Loucy (cell line): ENCODE measurements around the gene OFD1.

Source experiments
- H2AFZ ChIP-seq: fragments of 200-600 bp; sonication (generic); 2 replicates; pipeline ENCODE4 v1.6.0; 2016; ENCODE audit warnings: antibody characterized with exemption, mild to moderate bottlenecking, low read length, moderate library complexity
- H3F3A ChIP-seq: fragments of 200-600 bp; 2 replicates; pipeline ENCODE4 v1.6.0; 2016; ENCODE audit warnings: antibody characterized with exemption, low read depth, mild to moderate bottlenecking
- H3K27me3 ChIP-seq: fragments of 200-600 bp; sonication (generic); 2 replicates; pipeline ENCODE4 v1.6.1; 2014; ENCODE audit warnings: low read length, mild to moderate bottlenecking; ENCODE audit not compliant: insufficient read depth, poor library complexity, severe bottlenecking
- H3K36me3 ChIP-seq: fragments of 200-600 bp; sonication (generic); 2 replicates; pipeline ENCODE4 v1.6.1; 2016; ENCODE audit warnings: low read length; ENCODE audit not compliant: insufficient read depth
- H3K4me1 ChIP-seq: fragments of 200-600 bp; sonication (generic); 2 replicates; pipeline ENCODE4 v1.5.1; 2014; ENCODE audit warnings: low read length, mild to moderate bottlenecking; ENCODE audit not compliant: insufficient read depth, poor library complexity, severe bottlenecking
- H3K4me2 ChIP-seq: fragments of 200-600 bp; sonication (generic); 2 replicates; pipeline ENCODE4 v1.6.0; 2014; ENCODE audit warnings: antibody characterized with exemption, low read length, low read depth, mild to moderate bottlenecking; ENCODE audit not compliant: poor library complexity, severe bottlenecking
- H3K4me3 ChIP-seq: fragments of 200-600 bp; sonication (generic); 2 replicates; pipeline ENCODE4 v1.5.1; 2014; ENCODE audit warnings: low read length, mild to moderate bottlenecking, mixed read lengths; ENCODE audit not compliant: poor library complexity, severe bottlenecking
- H3K79me2 ChIP-seq: fragments of 200-600 bp; sonication (generic); 2 replicates; pipeline ENCODE4 v1.6.1; 2014; ENCODE audit warnings: low read length; ENCODE audit not compliant: insufficient read depth
- H3K9ac ChIP-seq: fragments of 200-600 bp; sonication (generic); 2 replicates; pipeline ENCODE4 v1.6.0; 2014; ENCODE audit warnings: mild to moderate bottlenecking, low read depth, low read length, moderate library complexity; ENCODE audit not compliant: poor library complexity, severe bottlenecking
- H3K9me2 ChIP-seq: fragments of 200-600 bp; sonication (generic); replicated peaks from 2 replicates; pipeline ENCODE4 v1.6.1; 2016; ENCODE audit warnings: low read depth, low read length, mixed read lengths
- H3K9me3 ChIP-seq: fragments of 200-600 bp; sonication (generic); 2 replicates; pipeline ENCODE4 v1.6.1; 2014; ENCODE audit warnings: mild to moderate bottlenecking, antibody characterized with exemption, low read length, low read depth; ENCODE audit not compliant: insufficient read depth
- H4K20me1 ChIP-seq: fragments of 200-600 bp; sonication (generic); 2 replicates; pipeline ENCODE4 v1.6.0; 2014; ENCODE audit warnings: antibody characterized with exemption, low read length, mild to moderate bottlenecking; ENCODE audit not compliant: insufficient read depth, poor library complexity, severe bottlenecking
- EZH2phosphoT487 ChIP-seq: fragments of 200-600 bp; IDR thresholded peaks from 2 replicates; pipeline ENCODE4 v1.6.1; 2018; ENCODE audit warnings: antibody characterized with exemption, mild to moderate bottlenecking, moderate library complexity, borderline replicate concordance
- TF ChIP-seq, protein P1 (sequence below): fragments of 200-600 bp; sonication (generic); conservative IDR thresholded peaks from 2 replicates; pipeline ENCODE4 v1.5.1; 2014; ENCODE audit warnings: mild to moderate bottlenecking, antibody characterized with exemption, low read length

Gene OFD1

DNA sequence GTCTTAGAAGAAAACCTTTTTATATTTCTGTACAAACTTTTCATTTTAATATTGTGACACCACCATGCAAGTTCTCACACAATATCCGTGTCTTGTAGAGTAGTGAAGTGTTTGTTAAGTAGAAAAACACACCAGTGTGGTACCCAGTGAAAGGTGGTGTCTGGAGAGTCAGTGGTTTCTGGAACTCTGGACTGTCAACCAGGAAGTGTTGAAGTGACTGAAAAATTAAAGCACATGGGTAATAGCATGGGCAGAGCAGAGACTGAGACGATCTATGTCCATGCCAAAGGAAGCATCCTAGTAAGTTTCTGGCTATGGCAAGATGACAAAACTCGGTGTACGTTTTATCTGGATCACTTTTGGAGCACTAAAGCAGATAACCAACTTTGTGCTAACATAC is 23.4 kb upstream of the OFD1 start:
- Histone ChIP-seq H3K4me2 (no peak overlapping the region), H3K9ac (no peak overlapping the region), H3K9me3 (no peaks in the 10 kb centered on the region), H4K20me1 (no peaks in the 10 kb centered on the region), H3K4me1 (no peaks in the 10 kb centered on the region), H3K36me3 (peaks cover 53% of the 10 kb centered on the region; the same call in 1 of the 2 replicates), H3K79me2 (peaks cover 6% of the 10 kb centered on the region; the same call in 1 of the 2 replicates), H3K27me3 (no peaks in the 10 kb centered on the region), H2AFZ (no peak overlapping the region), H3K4me3 (no peak overlapping the region), H3F3A (no peaks in the 10 kb centered on the region), H3K9me2 (no peaks in the 10 kb centered on the region)
- TF ChIP-seq EZH2phosphoT487 = no peak
- TF ChIP-seq, protein P1, sequence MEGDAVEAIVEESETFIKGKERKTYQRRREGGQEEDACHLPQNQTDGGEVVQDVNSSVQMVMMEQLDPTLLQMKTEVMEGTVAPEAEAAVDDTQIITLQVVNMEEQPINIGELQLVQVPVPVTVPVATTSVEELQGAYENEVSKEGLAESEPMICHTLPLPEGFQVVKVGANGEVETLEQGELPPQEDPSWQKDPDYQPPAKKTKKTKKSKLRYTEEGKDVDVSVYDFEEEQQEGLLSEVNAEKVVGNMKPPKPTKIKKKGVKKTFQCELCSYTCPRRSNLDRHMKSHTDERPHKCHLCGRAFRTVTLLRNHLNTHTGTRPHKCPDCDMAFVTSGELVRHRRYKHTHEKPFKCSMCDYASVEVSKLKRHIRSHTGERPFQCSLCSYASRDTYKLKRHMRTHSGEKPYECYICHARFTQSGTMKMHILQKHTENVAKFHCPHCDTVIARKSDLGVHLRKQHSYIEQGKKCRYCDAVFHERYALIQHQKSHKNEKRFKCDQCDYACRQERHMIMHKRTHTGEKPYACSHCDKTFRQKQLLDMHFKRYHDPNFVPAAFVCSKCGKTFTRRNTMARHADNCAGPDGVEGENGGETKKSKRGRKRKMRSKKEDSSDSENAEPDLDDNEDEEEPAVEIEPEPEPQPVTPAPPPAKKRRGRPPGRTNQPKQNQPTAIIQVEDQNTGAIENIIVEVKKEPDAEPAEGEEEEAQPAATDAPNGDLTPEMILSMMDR = no peak

DNA sequence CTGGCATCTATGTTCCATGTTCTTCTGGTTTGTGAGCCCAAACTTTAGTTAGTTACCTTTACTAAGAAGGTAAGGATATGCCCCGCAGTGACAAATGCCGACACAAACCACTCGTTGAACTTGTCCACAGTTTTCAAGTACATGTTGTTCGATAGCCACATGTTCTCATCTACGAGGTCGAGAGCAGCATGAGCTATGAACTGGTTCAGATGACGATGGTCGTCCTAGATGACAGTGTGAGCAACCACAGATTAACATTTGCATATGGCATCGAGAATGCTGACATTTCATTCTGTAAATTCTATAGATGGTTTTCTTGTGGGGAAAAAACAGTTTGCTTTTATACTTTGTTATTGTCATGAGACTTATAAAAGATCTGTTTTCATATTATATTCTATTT is 18.1 kb upstream of the OFD1 start:
- Histone ChIP-seq H3K27me3 (no peaks in the 10 kb centered on the region), H4K20me1 (peaks cover 2% of the 10 kb centered on the region), H3K4me1 (peaks cover 13% of the 10 kb centered on the region), H3K4me2 (no peak overlapping the region), H3K4me3 (no peak overlapping the region), H2AFZ (no peak overlapping the region), H3K9me3 (no peaks in the 10 kb centered on the region), H3K79me2 (peaks cover 26% of the 10 kb centered on the region), H3K9me2 (no peaks in the 10 kb centered on the region), H3F3A (no peaks in the 10 kb centered on the region), H3K36me3 (peaks cover 68% of the 10 kb centered on the region; the same call in 1 of the 2 replicates), H3K9ac (no peak overlapping the region)
- TF ChIP-seq, protein P1 = no peak

DNA sequence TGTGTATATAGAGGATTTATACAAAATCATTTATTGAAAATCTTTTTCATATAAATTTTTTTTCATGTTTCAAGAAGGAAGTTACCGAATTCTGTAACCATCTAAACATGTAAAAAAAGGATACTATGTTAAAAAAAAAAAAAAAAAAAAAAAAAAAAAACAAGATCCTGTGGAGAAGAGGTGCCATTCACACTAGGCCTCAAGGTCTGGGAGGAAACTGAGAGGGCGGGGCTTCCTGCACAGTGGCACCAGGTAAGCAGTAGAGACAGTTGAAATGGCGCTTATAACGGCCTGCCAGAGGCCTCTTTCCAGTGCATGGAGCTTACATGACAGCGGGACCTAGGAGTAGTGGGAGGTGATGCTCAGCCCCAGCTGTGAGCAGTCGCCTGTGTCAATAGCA is 17.6 kb upstream of the OFD1 start:
- H3K4me1 ChIP-seq = peaks cover 13% of the 10 kb centered on the region
- H3K36me3 ChIP-seq = peaks cover 63% of the 10 kb centered on the region; the same call in 1 of the 2 replicates
- peaks cover 2% of the 10 kb centered on the region for H4K20me1 ChIP-seq
- TF ChIP-seq EZH2phosphoT487 = no peak
- no peak overlapping the region for H3K9ac ChIP-seq
- peaks cover 31% of the 10 kb centered on the region for H3K79me2 ChIP-seq
- H3K4me3 ChIP-seq = no peak overlapping the region
- no peaks in the 10 kb centered on the region for H3F3A ChIP-seq
- no peaks in the 10 kb centered on the region for H3K9me2 ChIP-seq
- no peak overlapping the region for H3K4me2 ChIP-seq
- H3K27me3 ChIP-seq = no peaks in the 10 kb centered on the region
- H2AFZ ChIP-seq = no peak overlapping the region
- H3K9me3 ChIP-seq = no peaks in the 10 kb centered on the region
